Nucleus accumbens (tissue), 56 donors: ENCODE measurements around the gene ZRANB2.
A peak's percentile ranks its signal among the peaks of the same experiment; 100 is the strongest.

ENCODE experiments used
- DNase-seq, 56 donors: peaks; one replicate each; lab custom pipeline; 2025; lab: John Stamatoyannopoulos, UW

Gene ZRANB2

GRCh38 chr1:71072273-71072672 is 8.6 kb downstream of the ZRANB2 start:
- DNase-seq = no peak

DNA sequence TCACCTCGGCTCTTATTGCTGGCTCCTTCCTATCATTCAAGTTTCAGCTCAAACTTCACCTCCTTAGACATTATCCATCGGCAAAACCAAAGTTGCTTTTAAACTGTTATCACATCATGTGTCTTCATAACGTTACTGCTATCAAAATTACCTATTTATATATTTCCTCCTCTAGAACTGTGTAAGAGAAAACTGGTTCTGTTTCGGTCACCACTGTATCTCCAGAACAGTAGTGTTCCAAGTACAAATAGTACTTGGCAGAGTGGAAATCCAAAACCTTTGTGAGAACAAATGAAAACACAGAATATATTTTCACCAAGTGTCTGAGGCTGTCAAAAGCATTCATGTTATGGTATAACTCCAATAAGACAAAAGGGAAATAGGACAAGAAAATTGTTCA is 9.1 kb downstream of the ZRANB2 start:
- no peak for DNase-seq

- DNase-seq = no peak
Measured at GRCh38 chr1:71068325-71069240, 12.3 kb downstream of the ZRANB2 start.

DNA sequence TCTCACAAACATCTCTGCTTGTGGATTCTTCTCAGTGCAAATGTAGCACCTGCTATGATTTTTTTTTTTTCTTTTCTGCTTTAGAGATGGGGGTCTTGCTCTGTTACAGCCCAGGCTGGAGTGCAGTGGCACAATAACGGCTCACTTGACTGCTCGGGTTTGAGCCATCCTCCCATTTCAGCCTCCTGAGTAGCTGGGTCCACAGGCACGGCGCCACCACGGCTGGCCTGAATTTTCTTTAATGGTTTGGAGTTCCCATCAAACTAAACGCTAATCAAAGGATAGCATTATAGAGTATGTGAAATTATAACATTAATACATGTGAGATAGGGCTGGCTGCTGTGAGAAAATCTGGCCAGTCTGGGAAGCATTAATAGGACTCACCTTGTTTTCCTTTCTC is 26.0 kb downstream of the ZRANB2 start:
- DNase-seq = no peak

DNA sequence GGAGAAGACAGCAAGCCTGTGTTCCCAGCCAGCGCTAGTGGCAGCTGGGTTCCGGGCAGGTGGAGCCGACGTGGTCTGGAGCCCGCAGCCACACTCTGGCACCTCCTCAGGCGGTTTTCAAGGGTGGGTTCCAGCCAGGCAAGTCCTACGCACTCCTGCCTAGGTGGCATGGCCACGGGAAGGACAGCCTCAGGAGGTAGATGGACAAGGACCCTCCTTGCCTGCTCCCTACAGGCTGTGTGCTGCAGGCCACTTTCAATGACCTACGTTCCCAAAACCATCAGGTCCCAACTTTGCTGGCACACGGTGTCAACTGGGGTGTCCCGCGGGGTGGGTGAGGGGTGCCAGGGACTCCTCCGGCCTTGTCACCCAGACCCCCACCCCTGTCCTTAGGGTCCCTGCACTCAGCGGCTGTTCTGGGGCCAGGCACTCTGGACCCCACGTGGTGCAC is 26.5 kb downstream of the ZRANB2 start:
- no peak for DNase-seq

DNA sequence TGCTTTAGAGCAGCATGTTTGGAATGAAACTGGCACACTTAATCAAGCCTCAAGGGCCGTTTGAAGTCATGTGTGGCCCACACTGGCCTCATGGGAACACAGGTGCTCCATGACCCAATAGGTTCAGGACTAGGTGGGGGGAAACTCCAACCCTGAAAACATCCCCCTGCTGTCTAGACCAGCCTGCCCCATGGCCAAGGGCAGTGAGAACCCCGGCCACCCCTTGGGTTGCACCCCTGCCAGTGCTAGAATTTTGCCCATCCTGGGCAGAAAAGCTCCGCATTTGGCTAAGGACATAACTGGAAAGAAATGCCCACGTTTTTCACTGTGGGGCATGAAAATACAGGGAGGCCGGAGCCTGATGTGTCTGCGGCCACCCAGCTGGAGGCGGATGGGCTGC is 27.1 kb downstream of the ZRANB2 start:
- no peak for DNase-seq

DNA sequence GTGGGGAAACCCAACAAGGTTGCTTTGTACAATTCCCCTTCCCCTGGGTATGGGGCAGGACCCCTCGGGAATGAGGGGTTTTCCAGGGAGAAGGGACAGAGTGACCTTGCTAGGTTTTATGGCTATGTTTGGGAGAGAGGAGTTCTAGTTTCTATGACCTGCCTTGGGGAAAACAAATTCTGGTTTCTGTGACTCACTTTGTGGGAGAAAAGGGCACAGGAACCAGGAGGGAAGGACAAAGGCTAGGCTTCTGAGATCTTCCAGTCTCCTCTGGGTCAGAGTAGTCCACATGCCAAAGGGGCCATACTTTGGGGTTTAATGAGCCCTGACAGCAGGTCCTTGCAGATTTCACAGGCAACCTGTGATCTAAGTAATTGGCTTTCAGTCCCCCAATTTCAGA is 27.7 kb downstream of the ZRANB2 start:
- no peak for DNase-seq

GRCh38 chr1:71049951-71050598 is 30.8 kb downstream of the ZRANB2 start:
- DNase-seq = peak in 2 of 56 donors; percentile 11 to 24

DNA sequence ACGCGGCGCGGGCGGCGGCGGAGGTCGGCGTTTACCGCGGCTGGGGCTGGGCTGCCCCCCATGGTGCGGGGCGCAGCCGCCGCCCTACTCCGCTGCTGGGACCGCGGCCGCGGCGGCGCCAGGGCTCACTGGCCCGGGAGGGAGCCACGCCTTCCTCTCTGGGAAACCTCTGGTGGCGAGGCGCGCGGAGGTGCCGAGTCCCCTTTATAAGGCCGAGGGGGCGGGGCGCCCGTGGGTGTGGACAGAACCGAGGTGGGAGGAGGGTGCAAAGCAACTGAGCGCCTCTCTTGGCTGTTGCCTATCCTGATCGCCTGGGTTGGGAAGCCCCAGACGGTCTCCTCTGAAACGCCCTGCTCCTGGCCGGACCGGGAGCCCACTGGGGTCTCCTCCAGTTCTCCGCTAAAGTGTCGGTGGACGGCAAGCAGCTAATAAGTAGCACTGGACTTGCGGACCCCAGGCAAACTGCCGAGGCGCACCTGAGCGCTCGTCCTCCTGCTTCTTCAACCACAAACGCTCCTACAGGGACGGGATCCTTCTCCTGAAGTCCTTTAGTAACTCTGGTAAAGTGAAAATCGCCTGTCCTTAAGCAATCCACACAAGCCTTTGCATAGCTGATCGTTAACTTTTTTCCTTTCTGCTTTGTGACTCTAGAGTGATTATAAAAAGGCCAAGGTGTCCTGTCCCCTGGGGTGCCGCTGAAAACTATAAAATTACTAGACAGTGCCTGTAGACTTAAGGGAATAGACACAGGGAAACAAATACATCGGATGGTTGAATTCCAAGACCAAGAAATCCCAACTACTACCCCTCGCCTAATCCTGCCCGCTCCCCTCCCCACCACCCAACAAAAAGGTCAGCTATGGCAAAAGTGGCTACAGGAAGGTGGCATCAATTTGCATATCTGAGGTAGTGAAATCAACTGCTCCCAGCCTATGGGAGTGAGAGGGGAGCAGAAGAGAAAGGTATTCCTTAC is 32.9 kb downstream of the ZRANB2 start, which contains the start of gene PTGER3:
Gene PTGER3 (minus strand): TSS at position 182 of the 973 bp plus-strand sequence. CDS start 239 bp downstream, outside the sequence.
- DNase-seq = peak in 2 of 56 donors; percentile 20 to 29

GRCh38 chr1:71046891-71047634 is 33.8 kb downstream of the ZRANB2 start:
- no peak for DNase-seq

DNA sequence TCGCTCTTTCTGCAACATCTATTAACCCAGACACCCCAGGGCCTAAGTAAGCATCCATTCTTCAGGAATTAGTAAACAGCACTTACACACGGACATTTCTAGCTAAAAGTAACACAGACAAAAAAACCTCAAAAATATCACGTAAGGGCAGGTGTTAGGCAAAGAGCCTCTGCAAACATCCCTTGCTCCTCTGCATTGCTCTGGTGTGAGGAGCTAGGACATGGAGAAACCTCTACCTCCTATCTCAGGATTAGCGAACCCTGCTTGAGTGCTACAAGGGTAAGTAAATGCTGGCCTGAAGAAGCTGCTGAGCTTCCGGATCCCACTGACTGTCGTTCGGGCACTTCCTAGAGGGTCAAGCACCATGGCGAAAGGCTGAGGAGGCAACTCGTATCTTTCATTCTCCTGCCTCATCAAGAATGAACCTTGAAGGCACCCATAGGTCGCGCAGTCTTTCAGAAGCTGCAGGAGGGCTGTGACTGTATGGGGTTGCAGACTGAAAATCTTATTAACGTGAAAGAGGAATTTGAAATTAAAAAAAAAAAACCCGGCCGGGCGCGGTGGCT is 35.3 kb downstream of the ZRANB2 start:
- DNase-seq = no peak

GRCh38 chr1:71044833-71045232 is 36.0 kb downstream of the ZRANB2 start:
- no peak for DNase-seq

DNA sequence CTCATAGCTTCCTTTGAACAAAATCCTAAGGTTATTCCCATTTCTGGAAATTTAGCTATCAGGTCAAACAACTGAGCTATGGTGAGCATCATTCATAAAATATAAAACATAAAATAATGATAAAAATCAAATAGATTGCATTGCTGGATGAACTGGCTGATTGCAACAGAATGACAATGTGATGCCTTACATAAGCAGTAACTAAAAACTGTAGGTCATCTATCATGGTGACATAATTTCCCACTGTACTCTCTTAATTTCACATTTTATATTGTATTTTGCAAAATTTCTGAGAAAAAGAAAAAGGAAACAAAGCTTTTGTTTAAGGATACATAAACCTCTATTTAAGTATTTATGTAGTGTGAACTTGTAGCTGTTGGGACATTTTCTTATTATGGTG is 37.8 kb downstream of the ZRANB2 start:
- no peak for DNase-seq

GRCh38 chr1:71041806-71042205 is 39.0 kb downstream of the ZRANB2 start:
- DNase-seq = no peak

GRCh38 chr1:71039661-71040262 is 41.1 kb downstream of the ZRANB2 start:
- no peak for DNase-seq

DNA sequence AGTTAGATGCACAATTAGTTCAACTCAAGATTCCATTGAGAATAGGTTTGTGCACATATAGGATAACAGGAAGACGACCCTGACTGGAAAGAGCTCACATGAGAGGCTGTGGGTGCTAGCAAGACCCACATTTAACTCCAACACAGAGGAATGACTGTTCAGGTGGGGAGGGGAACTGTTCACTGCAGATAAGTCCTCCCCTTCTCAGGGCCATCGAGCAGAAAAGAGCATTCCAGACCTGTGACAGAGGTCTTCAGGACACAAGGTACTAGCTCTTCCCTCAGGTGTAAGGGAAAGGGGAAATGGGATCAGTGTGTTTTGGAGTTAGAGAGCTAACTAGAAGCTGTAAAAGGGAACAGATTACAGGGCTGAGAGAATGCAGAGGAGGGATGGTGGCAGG is 41.9 kb downstream of the ZRANB2 start:
- no peak for DNase-seq

GRCh38 chr1:71037829-71038620 is 42.8 kb downstream of the ZRANB2 start:
- no peak for DNase-seq

- DNase-seq = no peak
Measured at GRCh38 chr1:71037066-71037465, 43.8 kb downstream of the ZRANB2 start.
